K562 (cell line): ENCODE measurements around the gene ACVR2B. TPM values are rescaled to one million over a fixed set of nuclear protein-coding genes. Genes with fewer than 3 reads are reported as not detected.

Experiments used
- ATAC-seq: fragments of 200-7000 bp; cut with Tn5 transposase; 3 replicates; pipeline ENCODE4 v1.9.1; 2020; ENCODE audit warnings: moderate library complexity
- BruUV-seq: library from RNA; stranded (reverse); fragments of 400-500 nt; replicated peaks from 2 replicates; lab custom pipeline; 2021; lab: Mats Ljungman, UMichigan
- CTCF ChIA-PET: fragments of 300-600 bp; formaldehyde crosslinking; extraction: SDS; loops from one replicate; lab custom pipeline; 2021; ENCODE audit warnings: low intra/inter-chr PET ratio; lab: Yijun Ruan, JAX
- POLR2A ChIA-PET: fragments of 300-600, 350-650 bp; sonication (Branson Sonifier 250); formaldehyde crosslinking; extraction: SDS; loops from one replicate; lab custom pipeline; 2021; ENCODE audit warnings: antibody characterized with exemption, inconsistent platforms; lab: Yijun Ruan, JAX
- DNase-seq, 4 experiments: peaks; one replicate each; pipeline versions ENCODE4 v3.0.0 to v3.0.0-alpha.2; 2011 to 2018; ENCODE audit warnings: low spot score in 3 of 4, mixed read lengths in 3 of 4; ENCODE audit errors: extremely low read depth in 1 of 4
- FAIRE-seq: peaks from 2 replicates; lab custom pipeline; 2011; peaks lifted over from hg19 to GRCh38; lab: Jason Lieb, UNC
- H2AFZ ChIP-seq: 2 replicates; pipeline ENCODE4 v1.6.0; 2011; ENCODE audit warnings: low read depth, low read length, control low read depth, inconsistent platforms
- H3K27ac ChIP-seq: fragments of 200-600 bp; 3 replicates; pipeline ENCODE4 v1.8.0; 2011; ENCODE audit warnings: low read depth, mild to moderate bottlenecking, control low read depth, inconsistent platforms, low read length, moderate library complexity, mixed read lengths; ENCODE audit errors: extremely low read depth
- H3K27me3 ChIP-seq, 2 experiments: fragments of 300-600 bp in 1 of 2; 2 replicates in 1 of 2; 3 replicates in 1 of 2; pipeline versions ENCODE4 v1.6.0 to v1.8.0; 2011; ENCODE audit warnings: inconsistent platforms in 2 of 2, low read length in 2 of 2, mild to moderate bottlenecking in 1 of 2, mixed read lengths in 1 of 2, moderate library complexity in 1 of 2; ENCODE audit not compliant: control insufficient read depth in 2 of 2, insufficient read depth in 2 of 2
- H3K36me3 ChIP-seq: fragments of 300-600 bp; 3 replicates; pipeline ENCODE4 v1.8.0; 2011; ENCODE audit warnings: mild to moderate bottlenecking, low read length, inconsistent platforms; ENCODE audit not compliant: control insufficient read depth, insufficient read depth
- H3K4me1 ChIP-seq, 2 experiments: fragments of 200-600 bp in 1 of 2; replicated peaks in 1 of 2; 2 replicates in 1 of 2; 3 replicates in 1 of 2; pipeline versions ENCODE4 v1.5.1 to v1.8.0; 2011; ENCODE audit warnings: inconsistent platforms in 2 of 2, low read length in 2 of 2, mild to moderate bottlenecking in 1 of 2, mixed read lengths in 1 of 2, moderate library complexity in 1 of 2; ENCODE audit not compliant: control insufficient read depth in 2 of 2, insufficient read depth in 2 of 2
- H3K4me2 ChIP-seq: 2 replicates; pipeline ENCODE4 v1.6.1; 2011; ENCODE audit warnings: low read length, control low read depth, inconsistent platforms, mixed read lengths; ENCODE audit not compliant: insufficient read depth
- H3K4me3 ChIP-seq: fragments of 200-600 bp; sonication (generic), shearing (Covaris generic); 2 replicates; pipeline ENCODE4 v1.5.1; 2016; ENCODE audit warnings: control low read depth, inconsistent platforms
- H3K79me2 ChIP-seq: fragments of 200-600 bp; 3 replicates; pipeline ENCODE4 v1.8.0; 2011; ENCODE audit warnings: low read length, inconsistent platforms; ENCODE audit not compliant: control insufficient read depth, insufficient read depth
- H3K9ac ChIP-seq, 2 experiments: 2 replicates each; pipeline versions ENCODE4 v1.6.0 to v1.6.1; 2011; ENCODE audit warnings: low read depth in 2 of 2, low read length in 2 of 2, control low read depth in 1 of 2, inconsistent platforms in 1 of 2, mild to moderate bottlenecking in 1 of 2, mixed read lengths in 1 of 2; ENCODE audit not compliant: insufficient read depth in 1 of 2
- H3K9me1 ChIP-seq: one replicate; pipeline ENCODE4 v1.6.0; 2011; ENCODE audit warnings: inconsistent platforms, mild to moderate bottlenecking, low read length, moderate library complexity; ENCODE audit not compliant: control insufficient read depth, insufficient read depth
- H3K9me3 ChIP-seq: replicated peaks from 2 replicates; pipeline ENCODE4 v1.5.1; 2011; ENCODE audit warnings: low read depth, low read length, inconsistent platforms; ENCODE audit not compliant: control insufficient read depth, insufficient read depth
- H4K20me1 ChIP-seq: replicated peaks from 2 replicates; pipeline ENCODE4 v1.6.1; 2011; ENCODE audit warnings: low read length, inconsistent platforms, mixed read lengths; ENCODE audit not compliant: control insufficient read depth, insufficient read depth
- CHCHD3 ChIP-seq: fragments of 250-450 bp; sonication (Bioruptor Pico); IDR thresholded peaks from 2 replicates; pipeline ENCODE4 v2.1.2; 2022; ENCODE audit warnings: mild to moderate bottlenecking
- E2F4 ChIP-seq: sonication (generic); formaldehyde crosslinking; IDR thresholded peaks from 2 replicates; pipeline ENCODE4 v1.8.0; 2022; ENCODE audit warnings: mild to moderate bottlenecking, low read depth, missing genetic modification reagents
- KAT7 ChIP-seq: sonication (generic); formaldehyde crosslinking; IDR thresholded peaks from 2 replicates; pipeline ENCODE4 v1.8.0; 2022; ENCODE audit warnings: missing genetic modification reagents, mild to moderate bottlenecking, borderline replicate concordance
- PURB ChIP-seq: sonication (generic); formaldehyde crosslinking; IDR thresholded peaks from 2 replicates; pipeline ENCODE4 v1.9.0; 2021; ENCODE audit warnings: low read depth, mild to moderate bottlenecking, missing genetic modification reagents
- VEZF1 ChIP-seq: fragments of 200-800 bp; sonication (Bioruptor generic); IDR thresholded peaks from 2 replicates; pipeline ENCODE4 v1.6.1; 2017; ENCODE audit warnings: missing genetic modification characterization, missing compliant biosample characterization
- ZBTB11 ChIP-seq, 3 experiments: fragments of 200-800 bp in 1 of 3; fragments of 250-450 bp in 1 of 3; fragments of 450-650 bp in 1 of 3; sonication (Bioruptor Pico) in 1 of 3; sonication (Bioruptor generic) in 1 of 3; formaldehyde crosslinking in 1 of 3; IDR thresholded peaks; 2 replicates each; pipeline versions ENCODE4 v1.6.1 to v1.8.0; 2016 to 2022; ENCODE audit warnings: mild to moderate bottlenecking in 2 of 3, missing genetic modification characterization in 2 of 3, missing compliant biosample characterization in 1 of 3, moderate library complexity in 1 of 3
- ZNF124 ChIP-seq: sonication (generic); formaldehyde crosslinking; IDR thresholded peaks from 2 replicates; pipeline ENCODE4 v1.8.1; 2022; ENCODE audit warnings: missing genetic modification reagents
- WGBS: fragments of 100-300 bp; shearing (Covaris generic); methylation state at CpG from one replicate; pipeline ENCODE4 v1.1.6; 2016; ENCODE audit warnings: low coverage, mixed read lengths; ENCODE audit not compliant: insufficient coverage; ENCODE audit errors: missing lambda C conversion rate; 5-methylcytosine and 5-hydroxymethylcytosine counted together
- in situ Hi-C: fragments of 300-500 bp; cut with MboI; formaldehyde crosslinking; loops from 4 replicates; pipeline ENCODE4 v1.15.0; 2018; ENCODE audit warnings: inconsistent platforms, mixed read lengths
- intact Hi-C: fragments of 100-400 bp; cut with micrococcal nuclease; formaldehyde crosslinking; loops from 2 replicates; pipeline ENCODE4 v1.14.2; 2022
- polyA plus RNA-seq, 8 experiments: library from polyadenylated mRNA; depleted of rRNA in 4 of 8; stranded (reverse) in 5 of 8; unstranded in 3 of 8; fragments of >200 nt; fragmentation: Nextera tagmentation in 2 of 8; fragmentation: Illumina TruSeq in 1 of 8; extraction: Ambion mirVana in 2 of 8; extraction: Trizol in 1 of 8; gene quantifications; 2 replicates each; pipeline versions ENCODE4 v1.2.1 to v1.2.3, GENCODE V29; 2011 to 2014; ENCODE audit warnings: inconsistent platforms in 1 of 8, missing spikeins in 1 of 8
- total RNA-seq, 7 experiments: library from RNA; depleted of rRNA in 6 of 7; stranded (reverse); fragments of >200 nt in 6 of 7; fragmentation: Illumina TruSeq in 2 of 7; extraction: Trizol in 2 of 7; gene quantifications; 2 replicates each; pipeline versions ENCODE4 v1.2.1 to v1.2.3, GENCODE V29; 2011 to 2021; ENCODE audit warnings: low replicate concordance in 1 of 7

The ACVR2B gene
- total and polyA plus RNA-seq, 9 of the 15 experiments (the other 6 are each of a cell fraction or from before 2014, with no cell fraction given), result 1.8 to 23.7 (median 7.1) TPM

GRCh38 chr3:38450853-38451252 lies 2.8 kb upstream of the ACVR2B start:
- Histone ChIP-seq H3K9ac (no peak overlapping the region), H2AFZ (no peak overlapping the region), H3K4me3 (no peak overlapping the region), H3K9me3 (no peaks in the 10 kb centered on the region), H3K4me2 (no peak overlapping the region)
- WGBS, result 18% methylated on average over 3 of the region's 3 CpGs
- no TSS peak for BruUV-seq
- intact Hi-C loops, result loop anchor here (5.0 kb wide), 1 partner anchor 104 kb away; the partner anchor contains the start of gene XYLB
- TF ChIP-seq ZNF124 (peak; percentile 85; the same call in 1 of the 2 replicates), KAT7 (no peak)
- TF ChIP-seq, all 486 proteins: peak for 1
- Histone ChIP-seq H3K4me1 (peaks cover 13 to 28% of the 10 kb centered on the region in 2 experiments; a peak in 4 of 5 replicates), H3K9me1 (no peaks in the 10 kb centered on the region), H3K36me3 (no peaks in the 10 kb centered on the region), H3K79me2 (peaks cover 18% of the 10 kb centered on the region), H3K27me3 (no peaks in the 10 kb centered on the region), H4K20me1 (peaks cover 5% of the 10 kb centered on the region), H3K27ac (no peak overlapping the region)
- in situ Hi-C loops, result no loop called here
- ChIA-PET CTCF (no interaction called here), POLR2A (interaction anchor here (1.0 kb wide), 1 partner anchor 10 kb away, joined by 3 read pairs; no protein-coding TSS in a partner anchor)
- ATAC-seq, result no peak
- DNase-seq, result no peak
- no peak for FAIRE-seq

- CTCF ChIA-PET, result no interaction called here
- Histone ChIP-seq H2AFZ (peak overlapping the region; percentile 89; the same call in 1 of the 2 replicates), H3K36me3 (no peaks in the 10 kb centered on the region), H3K9ac (peak overlapping the region; percentile 92 to 98; a peak in 3 of 4 replicates), H3K9me1 (peaks cover 5% of the 10 kb centered on the region), H3K4me2 (peak overlapping the region; percentile 89; the same call in 1 of the 2 replicates), H3K4me1 (peaks cover 27 to 30% of the 10 kb centered on the region in 2 experiments), H3K27ac (peak overlapping the region; percentile 92), H3K79me2 (peaks cover 45% of the 10 kb centered on the region), H3K9me3 (no peaks in the 10 kb centered on the region), H4K20me1 (peaks cover 26% of the 10 kb centered on the region), H3K4me3 (peak overlapping the region; percentile 72), H3K27me3 (no peaks in the 10 kb centered on the region)
- in situ Hi-C loops, result no loop called here
- ATAC-seq (no peak), FAIRE-seq (no peak), DNase-seq (no peak)
- intact Hi-C loops, result loop anchor here (5.0 kb wide), 1 partner anchor 107 kb away; the partner anchor contains the start of gene XYLB
- WGBS, result 6% methylated on average over 8 of the region's 36 CpGs
- BruUV-seq, result no TSS peak
- POLR2A ChIA-PET, result no interaction called here
- TF ChIP-seq PURB (CRISPR knock-in tag) (no peak), E2F4 (CRISPR knock-in tag) (no peak), CHCHD3 (no peak), ZBTB11 (CRISPR knock-in tag; IDR thresholded peaks at IDR 0.05) (0 out of 6 replicates have a peak, but pooled peaks of 1 of the 3 experiments have one; percentile 49), VEZF1 (CRISPR knock-in tag) (peak; percentile 80)
Measured at GRCh38 chr3:38453913-38454177, 155 bp downstream of the ACVR2B start.
